IMR-90 (cell line): Measurements from ENCODE around the gene TFDP2. TPM values are rescaled to one million over a fixed set of nuclear protein-coding genes. Genes with fewer than 3 reads are reported as not detected.

ENCODE experiments used
- ATAC-seq: fragments of 200-7000 bp; cut with Tn5 transposase; 2 replicates; pipeline ENCODE4 v1.9.1; 2020; ENCODE audit warnings: low read depth, mild to moderate bottlenecking, moderate library complexity
- BruUV-seq: library from RNA; stranded (reverse); fragments of 400-500 nt; replicated peaks from 2 replicates; lab custom pipeline; 2021; lab: Mats Ljungman, UMichigan
- CTCF ChIA-PET: fragments of 300-600 bp; formaldehyde crosslinking; extraction: SDS; loops from one replicate; lab custom pipeline; 2021; ENCODE audit warnings: antibody characterized with exemption; lab: Yijun Ruan, JAX
- POLR2A ChIA-PET: fragments of 300-600 bp; sonication (Branson Sonifier 250); formaldehyde crosslinking; loops from one replicate; lab custom pipeline; 2022; ENCODE audit warnings: antibody characterized with exemption; ENCODE audit not compliant: unreplicated experiment; lab: Charles Lee
- DNase-seq: peaks from one replicate; pipeline ENCODE4 v3.0.0; 2013
- H2AFZ ChIP-seq: replicated peaks from 2 replicates; pipeline ENCODE3; 2013; ENCODE audit warnings: low read length, mild to moderate bottlenecking; ENCODE audit not compliant: poor library complexity
- H2AK5ac ChIP-seq: 2 replicates; pipeline ENCODE4 v1.6.1; 2013; ENCODE audit warnings: low read depth, low read length, inconsistent platforms
- H2AK9ac ChIP-seq: replicated peaks from 2 replicates; pipeline ENCODE3; 2013; ENCODE audit warnings: mild to moderate bottlenecking, low read depth, low read length, moderate library complexity; ENCODE audit not compliant: poor library complexity
- H2BK120ac ChIP-seq: 2 replicates; pipeline ENCODE4 v1.6.1; 2013; ENCODE audit warnings: low read depth, low read length, inconsistent platforms
- H2BK15ac ChIP-seq: 3 replicates; pipeline ENCODE4 v1.6.1; 2013; ENCODE audit warnings: low read depth, low read length, inconsistent platforms
- H2BK20ac ChIP-seq: 2 replicates; pipeline ENCODE4 v1.6.1; 2013; ENCODE audit warnings: low read depth, mild to moderate bottlenecking, inconsistent platforms, low read length, moderate library complexity
- H2BK5ac ChIP-seq: 2 replicates; pipeline ENCODE4 v1.6.1; 2013; ENCODE audit warnings: mild to moderate bottlenecking, low read depth, low read length, inconsistent platforms; ENCODE audit not compliant: poor library complexity, severe bottlenecking
- H3K14ac ChIP-seq: replicated peaks from 2 replicates; pipeline ENCODE4 v1.6.1; 2013; ENCODE audit warnings: low read depth, low read length, inconsistent platforms
- H3K18ac ChIP-seq: 2 replicates; pipeline ENCODE4 v1.6.1; 2013; ENCODE audit warnings: low read depth, low read length, control low read depth
- H3K23ac ChIP-seq: 2 replicates; pipeline ENCODE4 v1.6.1; 2013; ENCODE audit warnings: low read depth, low read length, inconsistent platforms
- H3K27ac ChIP-seq: 2 replicates; pipeline ENCODE4 v1.5.1; 2013; ENCODE audit warnings: mild to moderate bottlenecking, control low read depth, low read length; ENCODE audit not compliant: insufficient read depth
- H3K27me3 ChIP-seq: 2 replicates; pipeline ENCODE4 v1.6.1; 2013; ENCODE audit warnings: low read length; ENCODE audit not compliant: control insufficient read depth, insufficient read depth
- H3K36me3 ChIP-seq: 2 replicates; pipeline ENCODE4 v1.6.1; 2013; ENCODE audit warnings: low read length, mixed read lengths; ENCODE audit not compliant: control insufficient read depth, insufficient read depth
- H3K4ac ChIP-seq: 2 replicates; pipeline ENCODE4 v1.6.1; 2013; ENCODE audit warnings: low read depth, low read length, inconsistent platforms
- H3K4me1 ChIP-seq: 2 replicates; pipeline ENCODE4 v1.6.1; 2013; ENCODE audit warnings: low read length, mixed read lengths; ENCODE audit not compliant: control insufficient read depth, insufficient read depth
- H3K4me2 ChIP-seq: 2 replicates; pipeline ENCODE4 v1.6.1; 2013; ENCODE audit warnings: low read depth, mild to moderate bottlenecking, control low read depth, low read length, moderate library complexity
- H3K4me3 ChIP-seq: 2 replicates; pipeline ENCODE4 v1.5.1; 2013; ENCODE audit warnings: low read depth, mild to moderate bottlenecking, control low read depth, low read length, moderate library complexity; ENCODE audit not compliant: insufficient read depth
- H3K56ac ChIP-seq: 2 replicates; pipeline ENCODE4 v1.6.1; 2013; ENCODE audit warnings: low read length, inconsistent platforms; ENCODE audit not compliant: insufficient read depth; ENCODE audit errors: extremely low read depth
- H3K79me1 ChIP-seq, 2 experiments: 2 replicates each; pipeline ENCODE4 v1.6.1; 2013; ENCODE audit warnings: low read length in 2 of 2, inconsistent platforms in 1 of 2, low read depth in 1 of 2
- H3K9ac ChIP-seq: 2 replicates; pipeline ENCODE4 v1.6.1; 2013; ENCODE audit warnings: low read depth, low read length, control low read depth
- H3K9me1 ChIP-seq: 2 replicates; pipeline ENCODE4 v1.6.1; 2013; ENCODE audit warnings: low read length, inconsistent platforms; ENCODE audit not compliant: insufficient read depth
- H3K9me3 ChIP-seq: 2 replicates; pipeline ENCODE4 v1.6.1; 2013; ENCODE audit warnings: low read length; ENCODE audit not compliant: control insufficient read depth, insufficient read depth
- H4K20me1 ChIP-seq: 2 replicates; pipeline ENCODE4 v1.6.1; 2013; ENCODE audit warnings: low read length, inconsistent platforms; ENCODE audit not compliant: insufficient read depth
- H4K5ac ChIP-seq: 2 replicates; pipeline ENCODE4 v1.6.1; 2013; ENCODE audit warnings: mild to moderate bottlenecking, low read depth, low read length, control low read depth
- H4K8ac ChIP-seq, 2 experiments: 2 replicates each; pipeline ENCODE4 v1.6.1; 2013; ENCODE audit warnings: low read depth in 2 of 2, low read length in 2 of 2, control low read depth in 1 of 2, inconsistent platforms in 1 of 2
- H4K91ac ChIP-seq: 2 replicates; pipeline ENCODE4 v1.6.1; 2013; ENCODE audit warnings: low read depth, low read length, inconsistent platforms; ENCODE audit not compliant: insufficient read depth
- BHLHE40 ChIP-seq: fragments of 150-350 bp; IDR thresholded peaks from 2 replicates; pipeline ENCODE4 v1.6.1; 2016; ENCODE audit warnings: mild to moderate bottlenecking, low read depth, low read length
- CEBPB ChIP-seq: IDR thresholded peaks from 2 replicates; pipeline ENCODE4 v1.6.1; 2012; ENCODE audit warnings: low read depth, low read length, improper control_type of control experiment
- CHD1 ChIP-seq: IDR thresholded peaks from 2 replicates; pipeline ENCODE4 v1.6.1; 2012; ENCODE audit warnings: low read depth, low read length, improper control_type of control experiment
- ELK1 ChIP-seq: fragments of 150-350 bp; IDR thresholded peaks from 2 replicates; pipeline ENCODE4 v1.6.1; 2016; ENCODE audit warnings: low read depth, mild to moderate bottlenecking, low read length, moderate library complexity, borderline replicate concordance
- FOS ChIP-seq: fragments of 150-350 bp; IDR thresholded peaks from 2 replicates; pipeline ENCODE4 v1.6.1; 2016; ENCODE audit warnings: low read depth, low read length
- MAFK ChIP-seq: IDR thresholded peaks from 2 replicates; pipeline ENCODE4 v1.6.1; 2012; ENCODE audit warnings: low read depth, low read length, improper control_type of control experiment
- MAZ ChIP-seq: IDR thresholded peaks from 2 replicates; pipeline ENCODE4 v1.6.1; 2012; ENCODE audit warnings: low read depth, mild to moderate bottlenecking, low read length, improper control_type of control experiment, moderate library complexity, borderline replicate concordance
- NFE2L2 ChIP-seq: fragments of 150-350 bp; IDR thresholded peaks from 2 replicates; pipeline ENCODE4 v1.6.1; 2016; ENCODE audit warnings: low read depth, mild to moderate bottlenecking, low read length
- POLR2A ChIP-seq: IDR thresholded peaks from 2 replicates; pipeline ENCODE4 v1.6.1; 2012; ENCODE audit warnings: mild to moderate bottlenecking, low read depth, low read length
- RAD21 ChIP-seq: IDR thresholded peaks from 2 replicates; pipeline ENCODE4 v1.6.1; 2012; ENCODE audit warnings: low read length, improper control_type of control experiment
- RCOR1 ChIP-seq: IDR thresholded peaks from 2 replicates; pipeline ENCODE4 v1.6.1; 2012; ENCODE audit warnings: mild to moderate bottlenecking, low read length, improper control_type of control experiment; ENCODE audit not compliant: insufficient replicate concordance
- SMC3 ChIP-seq: fragments of 150-350 bp; IDR thresholded peaks from 2 replicates; pipeline ENCODE4 v1.6.1; 2016; ENCODE audit warnings: low read depth, mild to moderate bottlenecking, antibody characterized with exemption, low read length, moderate library complexity
- WGBS, 2 experiments: methylation state at CpG; one replicate each; pipeline versions ENCODE4 v1.1.5 to v1.1.7; 2013; ENCODE audit warnings: missing lambda C conversion rate in 2 of 2; ENCODE audit not compliant: insufficient read length in 1 of 2; ENCODE audit errors: extremely low coverage in 2 of 2; 5-methylcytosine and 5-hydroxymethylcytosine counted together
- dilution Hi-C: fragments of 300-500 bp; cut with HindIII; formaldehyde crosslinking; loops from one replicate; pipeline ENCODE4 v1.14.3; 2018; ENCODE audit warnings: low sequenced_read_pairs; ENCODE audit not compliant: unreplicated experiment
- in situ Hi-C: fragments of 300-500 bp; cut with MboI; formaldehyde crosslinking; loops from 3 replicates; pipeline ENCODE4 v1.14.3; 2019; ENCODE audit warnings: low sequenced_read_pairs, inconsistent platforms, mixed read lengths
- intact Hi-C: fragments of 100-400 bp; cut with micrococcal nuclease; formaldehyde crosslinking; loops from 2 replicates; pipeline ENCODE4 v1.10.0; 2022
- polyA plus RNA-seq, 3 experiments: library from polyadenylated mRNA; depleted of rRNA; stranded (reverse); fragments of >200 nt; gene quantifications; 2 replicates each; pipeline ENCODE4 v1.2.3, GENCODE V29; 2012; ENCODE audit warnings: low replicate concordance in 1 of 3
- total RNA-seq: library from RNA; depleted of rRNA; stranded (reverse); fragments of >200 nt; gene quantifications from 2 replicates; pipeline ENCODE4 v1.2.3, GENCODE V29; 2012
- TF ChIP-seq, protein P1 (sequence below): conservative IDR thresholded peaks from 2 replicates; pipeline ENCODE4 v1.5.1; 2012; ENCODE audit warnings: mild to moderate bottlenecking, low read depth, low read length, improper control_type of control experiment
- TF ChIP-seq, protein P2 (sequence below): fragments of 150-350 bp; IDR thresholded peaks from 2 replicates; pipeline ENCODE4 v1.6.1; 2017; ENCODE audit warnings: mild to moderate bottlenecking, antibody characterized with exemption, low read length, low read depth

The TFDP2 gene
- total and polyA plus RNA-seq, 2 of the 4 experiments (the other 2 are of a cell fraction) = 10.7 to 23.7 TPM

DNA sequence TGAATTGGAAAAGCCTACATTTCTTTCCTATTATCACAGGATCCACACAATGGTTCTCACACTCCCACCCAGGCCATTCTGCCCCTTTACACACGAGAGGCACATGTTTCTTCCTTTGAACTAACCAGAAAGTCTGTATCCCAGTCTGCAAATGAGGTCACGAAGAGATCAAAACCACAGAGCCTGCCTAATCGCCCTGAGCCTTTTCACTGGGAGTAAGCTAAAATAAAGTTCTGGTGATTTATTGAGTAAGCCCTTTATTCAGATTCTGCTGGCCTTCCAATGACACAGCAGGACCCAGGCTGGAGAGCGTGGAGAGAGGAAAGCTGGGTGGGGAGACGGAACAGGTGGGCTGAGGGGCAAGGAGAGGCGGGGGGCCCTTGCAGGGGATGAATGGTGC, 194.2 kb downstream of the TFDP2 start:
- H3K9ac ChIP-seq = no peak overlapping the region

More for the DNA sequence above, 194.2 kb downstream of the TFDP2 start:
- no TSS peak for BruUV-seq
- Histone ChIP-seq H2AK5ac (no peak overlapping the region), H4K8ac (no peak overlapping the region), H3K23ac (0 out of 2 replicates have a peak overlapping the region, but pooled peaks have one; percentile 73), H4K20me1 (no peaks in the 10 kb centered on the region; the same call in 1 of the 2 replicates), H2AK9ac (no peak overlapping the region), H3K27me3 (no peaks in the 10 kb centered on the region), H3K36me3 (peaks cover 11% of the 10 kb centered on the region), H3K4me1 (peaks cover 6% of the 10 kb centered on the region), H2AFZ (peak overlapping the region; percentile 24), H3K4ac (peak overlapping the region; percentile 50; the same call in 1 of the 2 replicates), H3K4me2 (no peak overlapping the region), H3K18ac (no peak overlapping the region), H3K27ac (no peak overlapping the region), H3K79me1 (no peaks in the 10 kb centered on the region), H3K56ac (no peak overlapping the region), H4K91ac (no peak overlapping the region), H4K5ac (no peak overlapping the region), H2BK15ac (no peak overlapping the region), H2BK20ac (peak overlapping the region; percentile 50; the same call in 1 of the 2 replicates), H2BK5ac (no peak overlapping the region), H3K14ac (0 out of 2 replicates have a peak overlapping the region, but pooled peaks have one; percentile 70), H2BK120ac (peak overlapping the region; percentile 37; the same call in 1 of the 2 replicates), H3K9me1 (no peaks in the 10 kb centered on the region; the same call in none of the 2 replicates), H3K9me3 (no peaks in the 10 kb centered on the region), H3K4me3 (no peak overlapping the region)
- 45% methylated on average over 2 of the region's 6 CpGs; no CpG with 5 or more reads in 1 of the 2 experiments for WGBS, 2 experiments
- no peak; the same call in 1 of the 2 replicates for ATAC-seq
- in situ Hi-C loops (no loop called here), dilution Hi-C loops (no loop called here), intact Hi-C loops (no loop called here)
- ChIA-PET POLR2A (no interaction called here), CTCF (interaction anchor here (0.6 to 1.1 kb wide), 2 partner anchors 233 to 379 kb away, joined by 3 to 5 read pairs; no protein-coding TSS in a partner anchor)
- peak; percentile 37 for DNase-seq
- TF ChIP-seq FOS (no peak), SMC3 (no peak), NFE2L2 (no peak), BHLHE40 (no peak), MAFK (no peak), POLR2A (no peak), CEBPB (no peak), RCOR1 (no peak), ELK1 (no peak), CHD1 (no peak), MAZ (no peak), RAD21 (no peak)
- TF ChIP-seq, protein P1, sequence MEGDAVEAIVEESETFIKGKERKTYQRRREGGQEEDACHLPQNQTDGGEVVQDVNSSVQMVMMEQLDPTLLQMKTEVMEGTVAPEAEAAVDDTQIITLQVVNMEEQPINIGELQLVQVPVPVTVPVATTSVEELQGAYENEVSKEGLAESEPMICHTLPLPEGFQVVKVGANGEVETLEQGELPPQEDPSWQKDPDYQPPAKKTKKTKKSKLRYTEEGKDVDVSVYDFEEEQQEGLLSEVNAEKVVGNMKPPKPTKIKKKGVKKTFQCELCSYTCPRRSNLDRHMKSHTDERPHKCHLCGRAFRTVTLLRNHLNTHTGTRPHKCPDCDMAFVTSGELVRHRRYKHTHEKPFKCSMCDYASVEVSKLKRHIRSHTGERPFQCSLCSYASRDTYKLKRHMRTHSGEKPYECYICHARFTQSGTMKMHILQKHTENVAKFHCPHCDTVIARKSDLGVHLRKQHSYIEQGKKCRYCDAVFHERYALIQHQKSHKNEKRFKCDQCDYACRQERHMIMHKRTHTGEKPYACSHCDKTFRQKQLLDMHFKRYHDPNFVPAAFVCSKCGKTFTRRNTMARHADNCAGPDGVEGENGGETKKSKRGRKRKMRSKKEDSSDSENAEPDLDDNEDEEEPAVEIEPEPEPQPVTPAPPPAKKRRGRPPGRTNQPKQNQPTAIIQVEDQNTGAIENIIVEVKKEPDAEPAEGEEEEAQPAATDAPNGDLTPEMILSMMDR = no peak
- TF ChIP-seq, protein P2, sequence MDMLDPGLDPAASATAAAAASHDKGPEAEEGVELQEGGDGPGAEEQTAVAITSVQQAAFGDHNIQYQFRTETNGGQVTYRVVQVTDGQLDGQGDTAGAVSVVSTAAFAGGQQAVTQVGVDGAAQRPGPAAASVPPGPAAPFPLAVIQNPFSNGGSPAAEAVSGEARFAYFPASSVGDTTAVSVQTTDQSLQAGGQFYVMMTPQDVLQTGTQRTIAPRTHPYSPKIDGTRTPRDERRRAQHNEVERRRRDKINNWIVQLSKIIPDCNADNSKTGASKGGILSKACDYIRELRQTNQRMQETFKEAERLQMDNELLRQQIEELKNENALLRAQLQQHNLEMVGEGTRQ = no peak
